PC-3 (cell line): ENCODE measurements around the gene UNC5C.

ENCODE experiments used
- EZH2 ChIP-seq: fragments of 300-600 bp; sonication (generic); IDR thresholded peaks from one replicate; pipeline ENCODE4 v1.6.1; 2017; ENCODE audit warnings: antibody characterized with exemption, mild to moderate bottlenecking, low read length; ENCODE audit not compliant: unreplicated experiment
- EZH2phosphoT487 ChIP-seq: fragments of 300-600 bp; sonication (generic); IDR thresholded peaks from 2 replicates; pipeline ENCODE4 v1.6.1; 2018; ENCODE audit warnings: mild to moderate bottlenecking, antibody characterized with exemption, low read length, borderline replicate concordance
- TF ChIP-seq, protein P1 (sequence below): fragments of 300-600 bp; sonication (generic); conservative IDR thresholded peaks from 2 replicates; pipeline ENCODE4 v1.5.1; 2017; ENCODE audit warnings: antibody characterized with exemption, low read depth, mild to moderate bottlenecking, low read length

DNA sequence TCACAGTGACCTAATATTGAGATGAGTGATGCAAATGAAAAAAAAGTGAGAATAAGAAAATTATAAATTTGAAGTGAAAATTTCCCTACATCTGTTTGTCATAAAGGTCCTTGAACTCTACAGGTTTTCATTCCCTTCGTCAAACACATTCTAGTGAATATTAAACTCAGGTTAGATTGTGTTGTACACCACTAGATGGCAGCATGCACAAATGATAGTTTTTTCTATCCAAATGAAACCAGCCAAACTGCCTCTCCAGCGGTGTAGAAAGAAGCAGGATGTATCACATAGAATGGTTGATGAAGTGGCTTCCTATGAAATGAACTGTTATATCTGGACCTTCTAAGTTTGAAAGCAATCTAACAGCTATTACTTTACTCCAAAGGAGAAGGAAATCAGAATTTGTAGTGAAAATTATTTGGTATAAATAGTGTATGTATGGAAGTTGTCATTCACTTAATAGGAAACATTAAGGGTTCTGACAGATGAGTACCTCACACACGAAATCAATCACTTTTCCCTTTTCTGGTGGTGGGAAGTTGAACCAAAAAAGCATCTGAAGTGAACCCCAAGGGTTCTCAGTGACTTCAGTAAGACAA is 382.7 kb downstream of the UNC5C start:
- TF ChIP-seq, protein P1, sequence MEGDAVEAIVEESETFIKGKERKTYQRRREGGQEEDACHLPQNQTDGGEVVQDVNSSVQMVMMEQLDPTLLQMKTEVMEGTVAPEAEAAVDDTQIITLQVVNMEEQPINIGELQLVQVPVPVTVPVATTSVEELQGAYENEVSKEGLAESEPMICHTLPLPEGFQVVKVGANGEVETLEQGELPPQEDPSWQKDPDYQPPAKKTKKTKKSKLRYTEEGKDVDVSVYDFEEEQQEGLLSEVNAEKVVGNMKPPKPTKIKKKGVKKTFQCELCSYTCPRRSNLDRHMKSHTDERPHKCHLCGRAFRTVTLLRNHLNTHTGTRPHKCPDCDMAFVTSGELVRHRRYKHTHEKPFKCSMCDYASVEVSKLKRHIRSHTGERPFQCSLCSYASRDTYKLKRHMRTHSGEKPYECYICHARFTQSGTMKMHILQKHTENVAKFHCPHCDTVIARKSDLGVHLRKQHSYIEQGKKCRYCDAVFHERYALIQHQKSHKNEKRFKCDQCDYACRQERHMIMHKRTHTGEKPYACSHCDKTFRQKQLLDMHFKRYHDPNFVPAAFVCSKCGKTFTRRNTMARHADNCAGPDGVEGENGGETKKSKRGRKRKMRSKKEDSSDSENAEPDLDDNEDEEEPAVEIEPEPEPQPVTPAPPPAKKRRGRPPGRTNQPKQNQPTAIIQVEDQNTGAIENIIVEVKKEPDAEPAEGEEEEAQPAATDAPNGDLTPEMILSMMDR: peak; percentile 69
- TF ChIP-seq EZH2 (no peak), EZH2phosphoT487 (no peak)
